Measurements from ENCODE around the gene SLC22A7.

DNA sequence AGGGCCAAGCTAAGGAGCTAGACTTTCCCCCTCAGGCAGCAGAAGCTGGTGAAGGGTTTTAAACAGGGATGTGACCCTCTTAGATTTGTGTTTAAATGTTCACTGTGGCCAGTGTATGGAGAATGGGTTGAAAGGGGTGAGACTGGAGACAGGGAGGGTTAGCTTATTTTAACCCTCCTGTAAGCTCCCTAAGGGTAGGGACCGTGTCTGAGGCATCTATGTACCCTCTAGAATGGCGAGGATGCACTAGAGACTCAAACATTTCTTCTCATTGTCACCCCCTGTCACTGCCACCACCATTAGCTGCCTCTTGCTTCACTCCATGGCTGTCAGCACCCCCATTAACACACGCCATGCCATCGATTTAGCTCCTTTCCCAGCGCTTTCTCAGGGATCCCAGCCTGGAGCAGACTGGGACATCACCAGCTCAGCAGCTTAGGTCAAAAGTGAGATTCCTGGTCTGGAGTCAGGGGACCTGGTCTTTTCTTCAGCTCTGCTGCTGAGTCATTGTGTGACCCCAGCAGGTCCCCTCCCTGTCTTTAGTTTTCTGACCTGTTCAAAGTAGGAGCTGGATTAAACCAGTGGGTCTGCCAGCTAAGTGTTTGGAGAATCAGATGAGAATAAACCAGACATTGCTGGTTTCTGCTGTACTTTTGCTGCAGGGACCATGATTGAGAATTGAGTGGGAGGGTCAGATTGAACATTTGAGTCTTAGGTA is 1.1 kb upstream of the SLC22A7 start:
- TF ChIP-seq, protein P1, sequence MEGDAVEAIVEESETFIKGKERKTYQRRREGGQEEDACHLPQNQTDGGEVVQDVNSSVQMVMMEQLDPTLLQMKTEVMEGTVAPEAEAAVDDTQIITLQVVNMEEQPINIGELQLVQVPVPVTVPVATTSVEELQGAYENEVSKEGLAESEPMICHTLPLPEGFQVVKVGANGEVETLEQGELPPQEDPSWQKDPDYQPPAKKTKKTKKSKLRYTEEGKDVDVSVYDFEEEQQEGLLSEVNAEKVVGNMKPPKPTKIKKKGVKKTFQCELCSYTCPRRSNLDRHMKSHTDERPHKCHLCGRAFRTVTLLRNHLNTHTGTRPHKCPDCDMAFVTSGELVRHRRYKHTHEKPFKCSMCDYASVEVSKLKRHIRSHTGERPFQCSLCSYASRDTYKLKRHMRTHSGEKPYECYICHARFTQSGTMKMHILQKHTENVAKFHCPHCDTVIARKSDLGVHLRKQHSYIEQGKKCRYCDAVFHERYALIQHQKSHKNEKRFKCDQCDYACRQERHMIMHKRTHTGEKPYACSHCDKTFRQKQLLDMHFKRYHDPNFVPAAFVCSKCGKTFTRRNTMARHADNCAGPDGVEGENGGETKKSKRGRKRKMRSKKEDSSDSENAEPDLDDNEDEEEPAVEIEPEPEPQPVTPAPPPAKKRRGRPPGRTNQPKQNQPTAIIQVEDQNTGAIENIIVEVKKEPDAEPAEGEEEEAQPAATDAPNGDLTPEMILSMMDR (IDR thresholded peaks at IDR 0.05; ENCODE audit: insufficient read depth, low read length, poor library complexity, severe bottlenecking) = no peak
- no peak for TF ChIP-seq EZH2phosphoT487 (conservative IDR thresholded peaks at IDR 0.05; ENCODE audit: low read length)
